OCI-M2 (cell line): Measurements from ENCODE around the gene EMC10.
"Not testable (repeated sequence)": the region's sequence is repeated elsewhere in the genome, so short reads cannot be mapped to it uniquely, and the experiment has no call there.

Experiments used
- DNase-seq: peaks from one replicate; lab custom pipeline; 2025; ENCODE audit not compliant: unreplicated experiment; lab: John Stamatoyannopoulos, UW

EMC10 gene

GRCh38 chr19:50450369-50451222 is 25.7 kb upstream of the EMC10 start:
- no peak for DNase-seq

GRCh38 chr19:50451223-50451534 is 25.1 kb upstream of the EMC10 start:
- no peak for DNase-seq

GRCh38 chr19:50453243-50453642 is 23.1 kb upstream of the EMC10 start:
- DNase-seq = no peak

GRCh38 chr19:50455992-50456391 is 20.3 kb upstream of the EMC10 start:
- DNase-seq = no peak

GRCh38 chr19:50457300-50457699 is 19.0 kb upstream of the EMC10 start:
- no peak for DNase-seq

- DNase-seq = no peak
These were observed 17.8 kb upstream of the EMC10 start for GRCh38 chr19:50458396-50459066.

GRCh38 chr19:50459067-50459456 is 17.2 kb upstream of the EMC10 start:
- DNase-seq = no peak

GRCh38 chr19:50459638-50460037 is 16.7 kb upstream of the EMC10 start:
- no peak for DNase-seq

- DNase-seq = no peak
These were observed 16.0 kb upstream of the EMC10 start for GRCh38 chr19:50460161-50460765.

- DNase-seq = peak; percentile 61
These were observed 15.0 kb upstream of the EMC10 start for GRCh38 chr19:50461066-50461875.

- DNase-seq = no peak
These were observed 13.3 kb upstream of the EMC10 start for GRCh38 chr19:50462970-50463369.

- DNase-seq = no peak
These were observed 12.0 kb upstream of the EMC10 start for GRCh38 chr19:50464348-50464747.

- DNase-seq = no peak
These were observed 11.3 kb upstream of the EMC10 start for GRCh38 chr19:50465000-50465399.

GRCh38 chr19:50465986-50466705 is 10.2 kb upstream of the EMC10 start:
- no peak for DNase-seq

GRCh38 chr19:50466706-50467039 is 9.6 kb upstream of the EMC10 start:
- no peak for DNase-seq

GRCh38 chr19:50467566-50467965 is 8.7 kb upstream of the EMC10 start:
- DNase-seq = no peak

GRCh38 chr19:50468818-50469217 is 7.5 kb upstream of the EMC10 start:
- no peak for DNase-seq

- not testable (repeated sequence) for DNase-seq
These were observed 3.0 kb upstream of the EMC10 start for GRCh38 chr19:50473336-50473735.

GRCh38 chr19:50475101-50475568 is 1.2 kb upstream of the EMC10 start:
- no peak for DNase-seq

- DNase-seq = no peak
These were observed 527 bp upstream of the EMC10 start for GRCh38 chr19:50475736-50476223.

- DNase-seq = no peak
These were observed 566 bp downstream of the EMC10 start for GRCh38 chr19:50476907-50477238.
